Measurements from ENCODE around the gene TAS2R50. TPM values are rescaled to one million over a fixed set of nuclear protein-coding genes. Genes with fewer than 3 reads are reported as not detected.

Gene TAS2R50
- total RNA-seq, 6 experiments from 2014 or later = 0.19 to 0.32 (median 0.22) TPM; not detected in 2

- H3K36me3 Mint-ChIP-seq (ENCODE audit: low read depth) = 0 out of 2 replicates have a peak, but pooled peaks cover 9% of the 10 kb centered on the region
- TF ChIP-seq CTCF (IDR thresholded peaks at IDR 0.05) = no peak
- H3K4me3 Mint-ChIP-seq = no peak overlapping the region
- H3K27me3 Mint-ChIP-seq (ENCODE audit: insufficient read depth) = no peaks in the 10 kb centered on the region
- H3K4me1 Mint-ChIP-seq (ENCODE audit: low read depth) = peaks cover 30% of the 10 kb centered on the region
- peak; percentile 81 for DNase-seq
- peak overlapping the region; percentile 58 for H3K27ac Mint-ChIP-seq
- H3K9me3 Mint-ChIP-seq = 0 out of 2 replicates have a peak, but pooled peaks cover 5% of the 10 kb centered on the region
Observed at GRCh38 chr12:10940389-10940788, 46.3 kb downstream of the TAS2R50 start.

- no peaks in the 10 kb centered on the region for H3K36me3 Mint-ChIP-seq (ENCODE audit: low read depth)
- no peak for DNase-seq
- H3K27me3 Mint-ChIP-seq (ENCODE audit: insufficient read depth) = no peaks in the 10 kb centered on the region
- peaks cover 30% of the 10 kb centered on the region for H3K4me1 Mint-ChIP-seq (ENCODE audit: low read depth)
- no peak within 1 kb of the TSS for H3K27ac Mint-ChIP-seq
- no peak for TF ChIP-seq CTCF (IDR thresholded peaks at IDR 0.05)
- no peak within 1 kb of the TSS for H3K4me3 Mint-ChIP-seq
- H3K9me3 Mint-ChIP-seq = no peaks in the 10 kb centered on the region
Observed at GRCh38 chr12:10939163-10939562, 47.5 kb downstream of the TAS2R50 start, which contains the start of gene TAS2R14. TSS of gene TAS2R14 (minus strand) at chr12:10939263. CDS start at chr12:10939207, 56 bp downstream.

GRCh38 chr12:10936506-10936905, 50.2 kb downstream of the TAS2R50 start:
- Mint-ChIP-seq H3K4me1 (ENCODE audit: low read depth) (peaks cover 14% of the 10 kb centered on the region), H3K27me3 (ENCODE audit: insufficient read depth) (no peaks in the 10 kb centered on the region), H3K27ac (no peak overlapping the region), H3K36me3 (ENCODE audit: low read depth) (no peaks in the 10 kb centered on the region), H3K4me3 (no peak overlapping the region), H3K9me3 (no peaks in the 10 kb centered on the region)
- no peak for DNase-seq
- no peak for TF ChIP-seq CTCF (IDR thresholded peaks at IDR 0.05)

Other genes with a start within 250 kb of the TAS2R50 start
- gene TAS2R7, start 184.3 kb downstream of the TAS2R50 start, total RNA-seq (2021; fragmentation: NEBNext Ultra II Directional; extraction: Animal tissue kit (Norgen Biotek cat#: 25700)) = not detected
- not detected for gene TAS2R8, start 179.6 kb downstream of the TAS2R50 start, total RNA-seq (2021; fragmentation: NEBNext Ultra II Directional; extraction: Animal tissue kit (Norgen Biotek cat#: 25700))
- gene TAS2R9, start 176.7 kb downstream of the TAS2R50 start, total RNA-seq (2021; fragmentation: NEBNext Ultra II Directional; extraction: Animal tissue kit (Norgen Biotek cat#: 25700)) = not detected
- under 1 TPM in 2 of 6 experiments, not detected in 4; 0.16 to 0.18 TPM for gene TAS2R10, start 160.6 kb downstream of the TAS2R50 start, total RNA-seq (2021; fragmentation: NEBNext Ultra II Directional; extraction: Animal tissue kit (Norgen Biotek cat#: 25700))
- 1 to 10 TPM in 5 of 6 experiments, not detected in 1; 1.0 to 1.3 (median 1.2) TPM for gene PRR4, start 137.4 kb downstream of the TAS2R50 start, total RNA-seq (2021; fragmentation: NEBNext Ultra II Directional; extraction: Animal tissue kit (Norgen Biotek cat#: 25700))
- gene PRH1, start 102.7 kb downstream of the TAS2R50 start, total RNA-seq (2021; fragmentation: NEBNext Ultra II Directional; extraction: Animal tissue kit (Norgen Biotek cat#: 25700)) = 1 to 10 TPM; 4.2 to 8.2 (median 6.4) TPM
- under 1 TPM in 4 of 6 experiments, not detected in 2; 0.17 to 0.23 (median 0.18) TPM for gene TAS2R13, start 77.3 kb downstream of the TAS2R50 start, total RNA-seq (2021; fragmentation: NEBNext Ultra II Directional; extraction: Animal tissue kit (Norgen Biotek cat#: 25700))
- not detected for gene PRH2, start 57.7 kb downstream of the TAS2R50 start, total RNA-seq (2021; fragmentation: NEBNext Ultra II Directional; extraction: Animal tissue kit (Norgen Biotek cat#: 25700))
- gene TAS2R14, start 47.6 kb downstream of the TAS2R50 start, total RNA-seq (2021; fragmentation: NEBNext Ultra II Directional; extraction: Animal tissue kit (Norgen Biotek cat#: 25700)) = 1 to 10 TPM; 1.1 to 1.6 (median 1.5) TPM
- gene TAS2R20, start 11.4 kb upstream of the TAS2R50 start, total RNA-seq (2021; fragmentation: NEBNext Ultra II Directional; extraction: Animal tissue kit (Norgen Biotek cat#: 25700)) = under 1 TPM; 0.18 to 0.47 (median 0.31) TPM
- under 1 TPM; 0.28 to 0.97 (median 0.52) TPM for gene TAS2R19, start 35.7 kb upstream of the TAS2R50 start, total RNA-seq (2021; fragmentation: NEBNext Ultra II Directional; extraction: Animal tissue kit (Norgen Biotek cat#: 25700))
- 1 to 10 TPM in 1 of 6 experiments, under 1 TPM in 5; 0.43 to 1.2 (median 0.63) TPM for gene TAS2R31, start 44.5 kb upstream of the TAS2R50 start, total RNA-seq (2021; fragmentation: NEBNext Ultra II Directional; extraction: Animal tissue kit (Norgen Biotek cat#: 25700))
- under 1 TPM in 3 of 6 experiments, not detected in 3; 0.22 to 0.48 (median 0.35) TPM for gene TAS2R46, start 75.4 kb upstream of the TAS2R50 start, total RNA-seq (2021; fragmentation: NEBNext Ultra II Directional; extraction: Animal tissue kit (Norgen Biotek cat#: 25700))
- not detected for gene TAS2R43, start 105.4 kb upstream of the TAS2R50 start, total RNA-seq (2021; fragmentation: NEBNext Ultra II Directional; extraction: Animal tissue kit (Norgen Biotek cat#: 25700))
- under 1 TPM; 0.26 to 0.46 (median 0.32) TPM for gene TAS2R30, start 147.7 kb upstream of the TAS2R50 start, total RNA-seq (2021; fragmentation: NEBNext Ultra II Directional; extraction: Animal tissue kit (Norgen Biotek cat#: 25700))
- gene SMIM10L1, start 184.3 kb upstream of the TAS2R50 start, total RNA-seq (2021; fragmentation: NEBNext Ultra II Directional; extraction: Animal tissue kit (Norgen Biotek cat#: 25700)) = 10 to 100 TPM; 11.7 to 13.7 (median 13.1) TPM
- gene TAS2R42, start 200.0 kb upstream of the TAS2R50 start, total RNA-seq (2021; fragmentation: NEBNext Ultra II Directional; extraction: Animal tissue kit (Norgen Biotek cat#: 25700)) = not detected

Data from HFFc6 (cell line).